Epithelial cell of esophagus (primary cell): ENCODE data around the gene GHRL.
"Not testable (repeated sequence)": the region's sequence is repeated elsewhere in the genome, so short reads cannot be mapped to it uniquely, and the experiment has no call there.

Source experiments
- DNase-seq: peaks from one replicate; pipeline ENCODE4 v3.0.0; 2010; ENCODE audit warnings: low read depth
- H3K4me3 ChIP-seq: 2 replicates; pipeline ENCODE4 v1.5.1; 2011; ENCODE audit warnings: mild to moderate bottlenecking, low read length, control low read depth
- CTCF ChIP-seq: IDR thresholded peaks from 2 replicates; pipeline ENCODE4 v1.5.1; 2011; ENCODE audit warnings: low read depth, mild to moderate bottlenecking, low read length, control low read depth, inconsistent platforms; ENCODE audit not compliant: insufficient read depth; ENCODE audit errors: missing control alignments

Gene GHRL

GRCh38 chr3:10279384-10280176 lies 13.2 kb downstream of the GHRL start:
- no peak for DNase-seq
- TF ChIP-seq CTCF, result no peak
- H3K4me3 ChIP-seq, result no peak overlapping the region

- no peak for TF ChIP-seq CTCF
- H3K4me3 ChIP-seq, result no peak overlapping the region
- DNase-seq, result no peak
Measured at GRCh38 chr3:10278501-10278900, 14.2 kb downstream of the GHRL start.

GRCh38 chr3:10277115-10277625 lies 15.6 kb downstream of the GHRL start:
- DNase-seq, result no peak
- TF ChIP-seq CTCF, result no peak

GRCh38 chr3:10274601-10275000 lies 18.1 kb downstream of the GHRL start:
- DNase-seq, result no peak
- no peak for TF ChIP-seq CTCF
- H3K4me3 ChIP-seq, result no peak overlapping the region

More at GRCh38 chr3:10277115-10277625, 15.6 kb downstream of the GHRL start:
- no peak overlapping the region for H3K4me3 ChIP-seq

- TF ChIP-seq CTCF, result no peak
- peak; percentile 35 for DNase-seq
- H3K4me3 ChIP-seq, result no peak overlapping the region
Measured at GRCh38 chr3:10273702-10274305, 18.9 kb downstream of the GHRL start.

- no peak for DNase-seq
- TF ChIP-seq CTCF, result no peak
- H3K4me3 ChIP-seq, result no peak overlapping the region
Measured at GRCh38 chr3:10272977-10273376, 19.8 kb downstream of the GHRL start.

GRCh38 chr3:10272476-10272875 lies 20.3 kb downstream of the GHRL start:
- not testable (repeated sequence) for DNase-seq, H3K4me3 ChIP-seq
